ENCODE results near the gene COX4I1. TPM values are rescaled to one million over a fixed set of nuclear protein-coding genes. Genes with fewer than 3 reads are reported as not detected.

COX4I1 gene
- total RNA-seq, 1 experiment from 2014 or later = 506 TPM

- no peaks in the 10 kb centered on the region for H3K4me1 ChIP-seq (ENCODE audit: insufficient read depth, low read length)
- H3K18ac ChIP-seq (ENCODE audit: insufficient read length, low read depth, low read length) = no peak overlapping the region
- H3T11ph ChIP-seq (ENCODE audit: low read length) = no peak overlapping the region
- Mint-ChIP-seq H3K27me3 (ENCODE audit: low read depth) (peaks cover 15% of the 10 kb centered on the region), H3K9me3 (no peaks in the 10 kb centered on the region; a peak in 1 of 5 replicates), H3K4me3 (no peak overlapping the region), H3K36me3 (ENCODE audit: insufficient read depth in 1 of 3, low read depth in 3 of 3) (peaks cover 0 to 10% (median 3%) of the 10 kb centered on the region in 3 experiments; a peak in 2 of 7 replicates), H3K4me1 (peaks cover 5 to 10% of the 10 kb centered on the region in 2 experiments), H3K27ac (no peak overlapping the region; a peak in 2 of 7 replicates)
- H3K9me3 ChIP-seq (ENCODE audit: control insufficient read depth, low read depth, low read length) = no peaks in the 10 kb centered on the region
- H2BK20ac ChIP-seq (ENCODE audit: low read depth, low read length, poor library complexity, severe bottlenecking) = no peak overlapping the region
- H3K4me2 ChIP-seq (ENCODE audit: insufficient read depth, insufficient read length, low read length) = no peak overlapping the region
- H4K20me1 ChIP-seq (ENCODE audit: control insufficient read depth, insufficient read depth, insufficient read length) = no peaks in the 10 kb centered on the region
- no peak for TF ChIP-seq CTCF (conservative IDR thresholded peaks at IDR 0.05)
- H3K56ac ChIP-seq (ENCODE audit: insufficient read length, low read depth, low read length) = no peak overlapping the region
- DNase-seq = no peak
- no peaks in the 10 kb centered on the region; the same call in 1 of the 2 replicates for H3K79me2 ChIP-seq (ENCODE audit: insufficient read depth, low read length)
- H4K91ac ChIP-seq (ENCODE audit: insufficient read length, low read depth, low read length) = no peak overlapping the region
- H2AFZ ChIP-seq (ENCODE audit: low read length) = no peak overlapping the region
- no CpG with 5 or more reads among the region's 37 CpGs for WGBS (ENCODE audit: extremely low coverage, insufficient read length, low lambda C conversion rate)
- H3K23ac ChIP-seq (ENCODE audit: insufficient read length, low read depth, low read length) = no peak overlapping the region
- H4K5ac ChIP-seq (ENCODE audit: insufficient read length, low read depth, low read length) = no peak overlapping the region
- H3K27ac ChIP-seq (ENCODE audit: insufficient read length, low read depth, low read length) = no peak overlapping the region
- no peak overlapping the region for H3K4ac ChIP-seq (ENCODE audit: low read depth, low read length)
- no peak overlapping the region for H2BK12ac ChIP-seq (ENCODE audit: insufficient read length, low read depth, low read length)
- no peaks in the 10 kb centered on the region for H3K23me2 ChIP-seq (ENCODE audit: insufficient read length, low read depth, low read length, poor library complexity, severe bottlenecking)
- H2BK120ac ChIP-seq (ENCODE audit: low read depth, low read length, poor library complexity, severe bottlenecking) = no peak overlapping the region
- no peak overlapping the region for H2BK5ac ChIP-seq (ENCODE audit: insufficient read length, low read length)
- H2AK5ac ChIP-seq (ENCODE audit: insufficient read length, low read length) = no peak overlapping the region
- H2BK15ac ChIP-seq (ENCODE audit: low read depth, low read length) = no peak overlapping the region
- no peak overlapping the region; the same call in 1 of the 2 replicates for H3K14ac ChIP-seq (ENCODE audit: insufficient read depth, low read length)
- H3K27me3 ChIP-seq (ENCODE audit: insufficient read depth, low read length) = no peaks in the 10 kb centered on the region; the same call in 1 of the 2 replicates
- H3K9ac ChIP-seq (ENCODE audit: extremely low read depth, insufficient read length, low read length) = no peak overlapping the region
- no peaks in the 10 kb centered on the region for H3K79me1 ChIP-seq (ENCODE audit: insufficient read depth, low read depth, low read length, poor library complexity, severe bottlenecking)
- H4K8ac ChIP-seq (replicated peaks; ENCODE audit: insufficient read length, low read depth, low read length) = no peak overlapping the region
Measured at GRCh38 chr16:85812031-85812807, 12.7 kb downstream of the COX4I1 start.

Data from H9 (cell line).